Measurements from ENCODE around the gene ZFYVE9. TPM values are rescaled to one million over a fixed set of nuclear protein-coding genes. Genes with fewer than 3 reads are reported as not detected.

ZFYVE9 gene
- total RNA-seq, 1 donor from 2014 or later: 18.4 TPM

GRCh38 chr1:52153898-52154297 is 12.0 kb downstream of the ZFYVE9 start:
- no peaks in the 10 kb centered on the region for H3K36me3 ChIP-seq (ENCODE audit: control insufficient read depth, insufficient read depth, low read length)
- H3K27me3 ChIP-seq (ENCODE audit: control insufficient read depth, insufficient read depth, low read length): no peaks in the 10 kb centered on the region
- no peak for DNase-seq (ENCODE audit: low read depth)
- no peak for TF ChIP-seq CTCF (IDR thresholded peaks at IDR 0.05; ENCODE audit: insufficient read depth, low read length, poor library complexity, severe bottlenecking)
- H3K4me3 ChIP-seq (ENCODE audit: low read depth, low read length): no peak overlapping the region

GRCh38 chr1:52156460-52156859 is 14.6 kb downstream of the ZFYVE9 start:
- TF ChIP-seq CTCF (IDR thresholded peaks at IDR 0.05; ENCODE audit: insufficient read depth, low read length, poor library complexity, severe bottlenecking): no peak
- Histone ChIP-seq H3K27me3 (ENCODE audit: control insufficient read depth, insufficient read depth, low read length) (no peaks in the 10 kb centered on the region), H3K4me3 (ENCODE audit: low read depth, low read length) (no peak overlapping the region), H3K36me3 (ENCODE audit: control insufficient read depth, insufficient read depth, low read length) (no peaks in the 10 kb centered on the region)
- DNase-seq (ENCODE audit: low read depth): no peak

- Histone ChIP-seq H3K27me3 (ENCODE audit: control insufficient read depth, insufficient read depth, low read length) (no peaks in the 10 kb centered on the region), H3K36me3 (ENCODE audit: control insufficient read depth, insufficient read depth, low read length) (no peaks in the 10 kb centered on the region), H3K4me3 (ENCODE audit: low read depth, low read length) (no peak overlapping the region)
- TF ChIP-seq CTCF (IDR thresholded peaks at IDR 0.05; ENCODE audit: insufficient read depth, low read length, poor library complexity, severe bottlenecking): no peak
- no peak for DNase-seq (ENCODE audit: low read depth)
Observed at GRCh38 chr1:52157582-52157981, 15.7 kb downstream of the ZFYVE9 start.

- Histone ChIP-seq H3K4me3 (ENCODE audit: low read depth, low read length) (no peak overlapping the region), H3K27me3 (ENCODE audit: control insufficient read depth, insufficient read depth, low read length) (no peaks in the 10 kb centered on the region), H3K36me3 (ENCODE audit: control insufficient read depth, insufficient read depth, low read length) (no peaks in the 10 kb centered on the region)
- no peak for DNase-seq (ENCODE audit: low read depth)
- TF ChIP-seq CTCF (IDR thresholded peaks at IDR 0.05; ENCODE audit: insufficient read depth, low read length, poor library complexity, severe bottlenecking): no peak
Observed at GRCh38 chr1:52158218-52158617, 16.3 kb downstream of the ZFYVE9 start.

GRCh38 chr1:52159033-52159789 is 17.3 kb downstream of the ZFYVE9 start:
- no peak for DNase-seq (ENCODE audit: low read depth)
- Histone ChIP-seq H3K4me3 (ENCODE audit: low read depth, low read length) (no peak overlapping the region), H3K27me3 (ENCODE audit: control insufficient read depth, insufficient read depth, low read length) (no peaks in the 10 kb centered on the region), H3K36me3 (ENCODE audit: control insufficient read depth, insufficient read depth, low read length) (no peaks in the 10 kb centered on the region)
- no peak for TF ChIP-seq CTCF (IDR thresholded peaks at IDR 0.05; ENCODE audit: insufficient read depth, low read length, poor library complexity, severe bottlenecking)

GRCh38 chr1:52162947-52163346 is 21.1 kb downstream of the ZFYVE9 start:
- no peak for DNase-seq (ENCODE audit: low read depth)
- Histone ChIP-seq H3K36me3 (ENCODE audit: control insufficient read depth, insufficient read depth, low read length) (no peaks in the 10 kb centered on the region), H3K27me3 (ENCODE audit: control insufficient read depth, insufficient read depth, low read length) (no peaks in the 10 kb centered on the region), H3K4me3 (ENCODE audit: low read depth, low read length) (no peak overlapping the region)
- no peak for TF ChIP-seq CTCF (IDR thresholded peaks at IDR 0.05; ENCODE audit: insufficient read depth, low read length, poor library complexity, severe bottlenecking)
